Hepatocyte (in vitro differentiated cells): ENCODE results near the gene SCYL3. TPM values are rescaled to one million over a fixed set of nuclear protein-coding genes. Genes with fewer than 3 reads are reported as not detected.

Experiments
- DNase-seq: peaks from one replicate; pipeline ENCODE4 v3.0.0-alpha.2; 2016; ENCODE audit warnings: low spot score
- H2AFZ ChIP-seq: fragments of 200-600 bp; sonication (generic); 2 replicates; pipeline ENCODE4 v1.6.0; 2016; ENCODE audit warnings: antibody characterized with exemption, mild to moderate bottlenecking
- H3K27ac ChIP-seq: fragments of 200-600 bp; sonication (generic); 2 replicates; pipeline ENCODE4 v1.5.1; 2016; ENCODE audit warnings: mild to moderate bottlenecking
- H3K27me3 ChIP-seq: fragments of 200-600 bp; sonication (generic); 2 replicates; pipeline ENCODE4 v1.6.1; 2016
- H3K36me3 ChIP-seq: fragments of 200-600 bp; sonication (generic); replicated peaks from 2 replicates; pipeline ENCODE4 v1.5.1; 2016; ENCODE audit warnings: low read depth; ENCODE audit not compliant: insufficient read depth
- H3K4me1 ChIP-seq: fragments of 200-600 bp; sonication (generic); 2 replicates; pipeline ENCODE4 v1.5.1; 2016; ENCODE audit warnings: mild to moderate bottlenecking, moderate library complexity; ENCODE audit not compliant: insufficient read depth
- H3K4me2 ChIP-seq: fragments of 200-600 bp; sonication (generic); 2 replicates; pipeline ENCODE4 v1.6.0; 2016
- H3K4me3 ChIP-seq: fragments of 200-600 bp; sonication (generic); 2 replicates; pipeline ENCODE4 v1.5.1; 2016; ENCODE audit warnings: mild to moderate bottlenecking
- H3K79me2 ChIP-seq: fragments of 200-600 bp; sonication (generic); 2 replicates; pipeline ENCODE4 v1.6.0; 2017; ENCODE audit warnings: mild to moderate bottlenecking
- H3K9me2 ChIP-seq: fragments of 200-600 bp; sonication (generic); replicated peaks from 2 replicates; pipeline ENCODE4 v1.6.0; 2017; ENCODE audit warnings: mild to moderate bottlenecking; ENCODE audit not compliant: insufficient read depth
- H3K9me3 ChIP-seq: fragments of 200-600 bp; sonication (generic); 2 replicates; pipeline ENCODE4 v1.5.1; 2016; ENCODE audit warnings: low read depth, mild to moderate bottlenecking
- H4K20me1 ChIP-seq: fragments of 200-600 bp; sonication (generic); 2 replicates; pipeline ENCODE4 v1.6.0; 2016; ENCODE audit warnings: mild to moderate bottlenecking; ENCODE audit not compliant: insufficient read depth, poor library complexity, severe bottlenecking
- CTCF ChIP-seq: fragments of 200-600 bp; sonication (generic); IDR thresholded peaks from 2 replicates; pipeline ENCODE4 v1.5.1; 2016; ENCODE audit warnings: antibody characterized with exemption, mild to moderate bottlenecking; ENCODE audit not compliant: poor library complexity
- EZH2 ChIP-seq: fragments of 200-600 bp; sonication (generic); IDR thresholded peaks from 2 replicates; pipeline ENCODE4 v1.6.1; 2016; ENCODE audit warnings: antibody characterized with exemption, mild to moderate bottlenecking, borderline replicate concordance
- EZH2phosphoT487 ChIP-seq: fragments of 200-600 bp; sonication (generic); IDR thresholded peaks from one replicate; pipeline ENCODE4 v1.6.1; 2018; ENCODE audit warnings: antibody characterized with exemption, mild to moderate bottlenecking, low read depth, moderate library complexity; ENCODE audit not compliant: unreplicated experiment, severe bottlenecking
- WGBS: methylation state at CpG from one replicate; pipeline ENCODE4 v1.1.6; 2016; ENCODE audit warnings: low lambda C conversion rate; ENCODE audit errors: missing lambda C conversion rate; 5-methylcytosine and 5-hydroxymethylcytosine counted together
- polyA plus RNA-seq: library from polyadenylated mRNA; unstranded; fragments of >200 nt; fragmentation: Nextera tagmentation; extraction: Ambion mirVana; gene quantifications from 2 replicates; pipeline ENCODE4 v1.2.1, GENCODE V29; 2016
- total RNA-seq: library from RNA; depleted of rRNA; stranded (reverse); fragments of >200 nt; gene quantifications from 2 replicates; pipeline ENCODE4 v1.2.3, GENCODE V29; 2014

SCYL3 gene
- total and polyA plus RNA-seq, 2 experiments from 2014 or later = 4.9 to 7.7 TPM

GRCh38 chr1:169848456-169848855 lies 45.2 kb downstream of the SCYL3 start:
- no peak overlapping the region for H3K27ac ChIP-seq
- H3K4me2 ChIP-seq = no peak overlapping the region
- no peaks in the 10 kb centered on the region for H3K9me3 ChIP-seq
- DNase-seq = no peak
- no peaks in the 10 kb centered on the region for H3K4me1 ChIP-seq
- no peaks in the 10 kb centered on the region for H3K36me3 ChIP-seq
- H3K4me3 ChIP-seq = no peak overlapping the region
- TF ChIP-seq CTCF = no peak
- no peak for TF ChIP-seq EZH2phosphoT487
- TF ChIP-seq EZH2 = no peak
- no peaks in the 10 kb centered on the region for H3K79me2 ChIP-seq
- H2AFZ ChIP-seq = no peak overlapping the region
- H3K9me2 ChIP-seq = no peaks in the 10 kb centered on the region
- WGBS = 94% methylated on average over 2 of the region's 2 CpGs
- H3K27me3 ChIP-seq = no peaks in the 10 kb centered on the region
- no peaks in the 10 kb centered on the region for H4K20me1 ChIP-seq

GRCh38 chr1:169844941-169845608 lies 48.6 kb downstream of the SCYL3 start:
- no peak for TF ChIP-seq EZH2phosphoT487
- no peak for TF ChIP-seq CTCF
- TF ChIP-seq EZH2 = no peak
- Histone ChIP-seq H3K9me2 (no peaks in the 10 kb centered on the region), H3K4me3 (no peak overlapping the region), H3K27ac (no peak overlapping the region), H3K4me2 (no peak overlapping the region), H2AFZ (no peak overlapping the region), H3K4me1 (no peaks in the 10 kb centered on the region), H4K20me1 (no peaks in the 10 kb centered on the region), H3K27me3 (no peaks in the 10 kb centered on the region), H3K79me2 (no peaks in the 10 kb centered on the region), H3K36me3 (no peaks in the 10 kb centered on the region), H3K9me3 (no peaks in the 10 kb centered on the region)
- no peak for DNase-seq
- WGBS = 100% methylated on average over 1 of the region's 1 CpG

- Histone ChIP-seq H3K4me1 (no peaks in the 10 kb centered on the region), H3K27me3 (no peaks in the 10 kb centered on the region), H3K27ac (no peak overlapping the region), H4K20me1 (no peaks in the 10 kb centered on the region), H3K79me2 (no peaks in the 10 kb centered on the region), H3K4me3 (no peak overlapping the region), H3K36me3 (no peaks in the 10 kb centered on the region), H3K9me3 (no peaks in the 10 kb centered on the region), H3K9me2 (no peaks in the 10 kb centered on the region), H3K4me2 (no peak overlapping the region), H2AFZ (no peak overlapping the region)
- TF ChIP-seq EZH2phosphoT487 (no peak), CTCF (no peak), EZH2 (no peak)
- 74% methylated on average over 4 of the region's 4 CpGs for WGBS
- no peak for DNase-seq
These were observed 54.8 kb downstream of the SCYL3 start for GRCh38 chr1:169838942-169839341.
